Small intestine (tissue), 7 donors: ENCODE data around the gene NEDD4L. TPM values are rescaled to one million over a fixed set of nuclear protein-coding genes. Genes with fewer than 3 reads are reported as not detected.

Source experiments
- DNase-seq, 2 donors: peaks; one replicate each; pipeline versions ENCODE4 v3.0.0 to v3.0.0-alpha.2; 2013
- FAIRE-seq: peaks from 2 replicates; lab custom pipeline; 2012; peaks lifted over from hg19 to GRCh38; lab: Jason Lieb, UNC
- H3K27ac ChIP-seq, 3 donors: one replicate each; pipeline ENCODE4 v1.5.1; 2013; ENCODE audit warnings: low read length in 2 of 3, mild to moderate bottlenecking in 2 of 3, control low read depth in 1 of 3, inconsistent platforms in 1 of 3, low read depth in 1 of 3, moderate library complexity in 1 of 3
- H3K27me3 ChIP-seq, 3 donors: one replicate each; pipeline ENCODE4 v1.6.1; 2013; ENCODE audit warnings: low read length in 3 of 3, inconsistent platforms in 1 of 3; ENCODE audit not compliant: control insufficient read depth in 3 of 3, insufficient read depth in 3 of 3
- H3K36me3 ChIP-seq, 3 donors: one replicate each; pipeline ENCODE4 v1.6.1; 2013; ENCODE audit warnings: low read length in 3 of 3, inconsistent platforms in 1 of 3, low read depth in 1 of 3, mild to moderate bottlenecking in 1 of 3, moderate library complexity in 1 of 3; ENCODE audit not compliant: control insufficient read depth in 3 of 3, insufficient read depth in 2 of 3
- H3K4me1 ChIP-seq, 3 donors: one replicate each; pipeline ENCODE4 v1.6.1; 2013; ENCODE audit warnings: low read length in 2 of 3, inconsistent platforms in 1 of 3, low read depth in 1 of 3, mild to moderate bottlenecking in 1 of 3, moderate library complexity in 1 of 3; ENCODE audit not compliant: control insufficient read depth in 3 of 3, insufficient read depth in 2 of 3
- H3K4me3 ChIP-seq, 3 donors: one replicate each; pipeline ENCODE4 v1.5.1; 2013; ENCODE audit warnings: low read length in 3 of 3, control low read depth in 1 of 3, inconsistent platforms in 1 of 3, low read depth in 1 of 3, mild to moderate bottlenecking in 1 of 3, moderate library complexity in 1 of 3
- H3K9me3 ChIP-seq, 2 donors: one replicate each; pipeline ENCODE4 v1.6.1; 2013; ENCODE audit warnings: low read depth in 1 of 2, low read length in 1 of 2; ENCODE audit not compliant: control insufficient read depth in 2 of 2, insufficient read depth in 1 of 2
- WGBS, 3 donors: extraction: QIAGEN DNeasy Blood & Tissue Kit; methylation state at CpG; one replicate each; pipeline ENCODE4 v1.1.7; 2013; 5-methylcytosine and 5-hydroxymethylcytosine counted together
- polyA plus RNA-seq, 4 donors: library from polyadenylated mRNA; stranded (reverse) in 3 of 4; unstranded in 1 of 4; fragments of 200-250 nt in 3 of 4; fragments of 120-200 nt in 1 of 4; gene quantifications; one replicate each; pipeline versions ENCODE4 v1.2.1 to v1.2.3, GENCODE V29; 2013
- donor health status: healthy with polysubstance abuse.
- donor health status: control.
- donor health status: control.
- donor health status: Bipolar disorder and iron deficiency.
- donor health status: healthy.

NEDD4L gene
- polyA plus RNA-seq, 4 donors: 36.5 to 113 (median 96.2) TPM

- no peak for FAIRE-seq
- 85 to 88% (median 87%) methylated on average over 12 of the region's 12 CpGs for WGBS, 3 donors
- peaks cover 0 to 16% (median 2%) of the 10 kb centered on the region in 3 donors for H3K36me3 ChIP-seq
These were observed 130.3 kb downstream of the NEDD4L start for GRCh38 chr18:58174285-58174684.

GRCh38 chr18:58175122-58175785 is 131.2 kb downstream of the NEDD4L start:
- DNase-seq: no peak
- Histone ChIP-seq H3K27me3 (no peaks in the 10 kb centered on the region), H3K9me3 (no peaks in the 10 kb centered on the region), H3K36me3 (peaks cover 0 to 15% (median 2%) of the 10 kb centered on the region in 3 donors), H3K27ac (no peak overlapping the region), H3K4me1 (peaks cover 6 to 35% (median 14%) of the 10 kb centered on the region in 3 donors), H3K4me3 (no peak overlapping the region)
- 63 to 68% (median 67%) methylated on average over 10 of the region's 10 CpGs for WGBS, 3 donors
- no peak for FAIRE-seq

More at GRCh38 chr18:58174285-58174684, 130.3 kb downstream of the NEDD4L start:
- Histone ChIP-seq H3K9me3 (no peaks in the 10 kb centered on the region), H3K4me3 (no peak overlapping the region), H3K4me1 (peaks cover 5 to 25% (median 9%) of the 10 kb centered on the region in 3 donors), H3K27me3 (no peaks in the 10 kb centered on the region), H3K27ac (no peak overlapping the region)
- DNase-seq: no peak

GRCh38 chr18:58175786-58176176 is 131.8 kb downstream of the NEDD4L start:
- 82 to 84% (median 83%) methylated on average over 5 of the region's 5 CpGs for WGBS, 3 donors
- H3K4me1 ChIP-seq: peaks cover 6 to 39% (median 14%) of the 10 kb centered on the region in 3 donors
- H3K27ac ChIP-seq: no peak overlapping the region
- H3K9me3 ChIP-seq: no peaks in the 10 kb centered on the region
- peaks cover 0 to 16% (median 2%) of the 10 kb centered on the region in 3 donors for H3K36me3 ChIP-seq
- no peaks in the 10 kb centered on the region for H3K27me3 ChIP-seq
- FAIRE-seq (no peak), DNase-seq (no peak)
- no peak overlapping the region for H3K4me3 ChIP-seq

GRCh38 chr18:58177004-58177717 is 133.1 kb downstream of the NEDD4L start:
- Histone ChIP-seq H3K9me3 (no peaks in the 10 kb centered on the region), H3K36me3 (peaks cover 0 to 7% (median 0%) of the 10 kb centered on the region in 3 donors), H3K4me3 (no peak overlapping the region), H3K27ac (peak overlapping the region in 1 of 3 donors; percentile 13), H3K27me3 (no peaks in the 10 kb centered on the region), H3K4me1 (peaks cover 6 to 39% (median 14%) of the 10 kb centered on the region in 3 donors)
- FAIRE-seq (no peak), DNase-seq (peak; percentile 34 to 62)
- WGBS, 3 donors: 37 to 59% (median 48%) methylated on average over 12 of the region's 12 CpGs

- FAIRE-seq (no peak), DNase-seq (no peak)
- Histone ChIP-seq H3K36me3 (peaks cover 0 to 6% (median 0%) of the 10 kb centered on the region in 3 donors), H3K4me3 (no peak overlapping the region), H3K27ac (no peak overlapping the region), H3K27me3 (no peaks in the 10 kb centered on the region), H3K4me1 (peaks cover 6 to 43% (median 14%) of the 10 kb centered on the region in 3 donors), H3K9me3 (no peaks in the 10 kb centered on the region)
- 26 to 58% (median 43%) methylated on average over 4 of the region's 4 CpGs for WGBS, 3 donors
These were observed 134.0 kb downstream of the NEDD4L start for GRCh38 chr18:58177896-58178470.

- H3K4me3 ChIP-seq: no peak overlapping the region
- peaks cover 0 to 6% (median 0%) of the 10 kb centered on the region in 3 donors for H3K36me3 ChIP-seq
- H3K4me1 ChIP-seq: peaks cover 6 to 47% (median 14%) of the 10 kb centered on the region in 3 donors
- DNase-seq (peak; percentile 57 to 70), FAIRE-seq (no peak)
- H3K27me3 ChIP-seq: no peaks in the 10 kb centered on the region
- 11 to 43% (median 26%) methylated on average over 8 of the region's 8 CpGs for WGBS, 3 donors
- no peaks in the 10 kb centered on the region for H3K9me3 ChIP-seq
- peak overlapping the region in 2 of 3 donors; percentile 2 to 70 for H3K27ac ChIP-seq
These were observed 134.5 kb downstream of the NEDD4L start for GRCh38 chr18:58178511-58178910.

- H3K27me3 ChIP-seq: no peaks in the 10 kb centered on the region
- no peak overlapping the region for H3K27ac ChIP-seq
- FAIRE-seq: no peak
- DNase-seq: peak in 1 of 2 donors; percentile 69
- no peaks in the 10 kb centered on the region for H3K9me3 ChIP-seq
- peaks cover 0 to 11% (median 0%) of the 10 kb centered on the region in 3 donors for H3K36me3 ChIP-seq
- H3K4me3 ChIP-seq: no peak overlapping the region
- peaks cover 6 to 42% (median 11%) of the 10 kb centered on the region in 3 donors for H3K4me1 ChIP-seq
- 59 to 90% (median 69%) methylated on average over 16 of the region's 16 CpGs for WGBS, 3 donors
These were observed 136.1 kb downstream of the NEDD4L start for GRCh38 chr18:58180172-58180571.

- WGBS, 3 donors: 12 to 36% (median 14%) methylated on average over 5 of the region's 5 CpGs
- H3K4me1 ChIP-seq: peaks cover 6 to 39% (median 11%) of the 10 kb centered on the region in 3 donors
- H3K27me3 ChIP-seq: no peaks in the 10 kb centered on the region
- DNase-seq (peak; percentile 71 to 78), FAIRE-seq (peak; percentile 67)
- H3K36me3 ChIP-seq: peaks cover 0 to 11% (median 0%) of the 10 kb centered on the region in 3 donors
- H3K27ac ChIP-seq: no peak overlapping the region
- H3K9me3 ChIP-seq: no peaks in the 10 kb centered on the region
- H3K4me3 ChIP-seq: no peak overlapping the region
These were observed 136.8 kb downstream of the NEDD4L start for GRCh38 chr18:58180738-58181353.
